ENCODE results near the gene MAPKAP1.

Gene MAPKAP1

GRCh38 chr9:125507226-125507625 lies 199.8 kb downstream of the MAPKAP1 start:
- no peak for DNase-seq

GRCh38 chr9:125505988-125506438 lies 201.0 kb downstream of the MAPKAP1 start:
- no peak for DNase-seq

DNA sequence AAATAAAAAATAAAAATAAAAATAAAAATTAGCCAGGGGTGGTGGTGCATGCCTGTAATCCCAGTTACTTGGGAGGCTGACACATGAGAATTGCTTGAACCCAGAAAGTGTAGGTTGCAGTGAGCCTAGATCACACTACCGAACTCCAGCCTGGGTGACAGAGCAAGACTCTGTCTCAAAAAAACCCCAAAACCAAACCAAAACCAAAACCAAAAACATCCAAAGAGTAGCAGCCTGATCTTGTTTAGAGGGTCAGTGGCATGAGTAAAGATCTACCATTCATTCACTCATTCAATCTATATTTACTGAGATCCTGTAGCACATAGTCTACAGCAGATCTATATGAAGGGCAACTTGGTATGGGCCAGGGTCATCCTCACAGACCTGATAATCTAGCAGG lies 202.4 kb downstream of the MAPKAP1 start:
- no peak for DNase-seq

DNA sequence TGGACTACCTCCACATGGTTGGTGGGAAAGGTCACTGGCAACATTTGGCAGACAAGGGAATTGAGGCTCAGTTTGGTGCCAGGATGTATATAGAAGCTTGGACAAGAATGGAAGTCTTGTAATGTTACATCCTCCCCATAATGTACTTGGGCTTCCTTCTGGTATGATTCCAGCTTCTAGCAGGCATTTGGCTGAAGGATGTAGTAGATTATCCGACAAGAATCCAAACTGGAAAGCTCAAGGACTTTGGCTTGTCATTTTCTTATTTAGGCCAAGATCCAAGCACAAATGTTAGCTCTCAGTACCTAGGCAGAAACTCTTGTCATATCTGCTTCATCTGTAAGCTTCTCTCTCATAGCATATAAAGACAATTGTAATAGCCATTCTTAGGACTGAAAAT lies 209.1 kb downstream of the MAPKAP1 start:
- DNase-seq = no peak

GRCh38 chr9:125497478-125497877 lies 209.5 kb downstream of the MAPKAP1 start:
- DNase-seq = no peak

- DNase-seq = no peak
Measured at GRCh38 chr9:125496313-125496834, 210.6 kb downstream of the MAPKAP1 start.

GRCh38 chr9:125495172-125496119 lies 211.6 kb downstream of the MAPKAP1 start:
- no peak for DNase-seq

GRCh38 chr9:125494653-125494915 lies 212.4 kb downstream of the MAPKAP1 start:
- no peak for DNase-seq

DNA sequence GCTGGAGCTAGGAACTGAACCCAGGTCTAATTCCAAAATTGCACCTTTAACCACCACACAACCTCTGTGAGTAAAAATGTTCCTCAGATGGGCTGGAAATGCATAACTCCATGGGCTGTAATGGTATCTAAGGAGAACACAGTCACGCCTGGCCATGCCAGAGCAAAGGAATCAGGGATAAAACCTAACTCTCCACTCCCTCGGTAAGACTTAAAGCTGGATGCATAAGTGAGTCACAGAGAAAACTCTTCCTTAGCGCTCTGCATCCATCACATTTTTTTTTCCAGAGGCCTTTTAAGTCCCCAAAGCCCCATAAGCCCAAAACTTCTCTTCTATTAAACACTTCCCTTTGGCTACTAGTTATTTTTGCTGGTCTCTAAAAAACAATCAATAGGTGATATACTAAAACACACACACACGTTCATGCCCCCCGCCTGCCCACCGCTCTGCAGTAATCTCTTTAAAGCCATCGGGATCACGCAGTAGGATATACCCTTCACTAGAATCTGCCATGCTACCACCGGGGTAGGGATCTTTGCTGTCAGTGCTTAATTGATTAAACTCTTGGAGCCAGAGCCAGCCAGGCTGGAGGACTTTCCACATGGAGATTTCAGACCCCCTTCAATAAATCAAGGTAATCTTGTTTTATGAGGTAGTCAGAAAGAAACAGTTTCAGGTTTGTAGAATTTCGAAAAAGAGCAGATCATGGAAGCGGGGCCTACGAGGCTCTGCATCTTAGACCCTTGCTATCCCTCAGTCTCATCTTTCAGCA lies 212.9 kb downstream of the MAPKAP1 start:
- DNase-seq = no peak

GRCh38 chr9:125493384-125493783 lies 213.6 kb downstream of the MAPKAP1 start:
- no peak for DNase-seq

- DNase-seq = no peak
Measured at GRCh38 chr9:125492719-125493118, 214.3 kb downstream of the MAPKAP1 start.

- no peak for DNase-seq
Measured at GRCh38 chr9:125487842-125488241, 219.2 kb downstream of the MAPKAP1 start.

DNA sequence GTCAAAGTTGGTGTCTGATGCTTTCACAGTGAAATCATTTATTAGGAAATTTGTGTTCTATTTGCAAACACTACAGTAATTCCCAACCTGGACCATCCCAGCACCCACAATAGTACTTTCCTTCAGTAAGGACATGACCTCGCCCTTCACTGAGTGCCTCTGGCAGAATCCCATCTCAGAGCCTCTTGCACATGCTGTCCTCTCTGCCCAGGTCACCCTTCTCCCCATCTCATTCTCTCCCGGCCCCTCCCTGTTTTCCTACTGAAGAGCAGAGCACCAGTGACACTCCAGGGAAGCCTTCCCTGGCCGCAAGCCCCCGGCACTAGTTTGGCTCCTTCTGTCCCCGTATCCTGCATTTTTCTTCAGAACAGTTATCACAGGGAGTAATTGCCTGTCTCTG lies 220.4 kb downstream of the MAPKAP1 start:
- DNase-seq = no peak

DNA sequence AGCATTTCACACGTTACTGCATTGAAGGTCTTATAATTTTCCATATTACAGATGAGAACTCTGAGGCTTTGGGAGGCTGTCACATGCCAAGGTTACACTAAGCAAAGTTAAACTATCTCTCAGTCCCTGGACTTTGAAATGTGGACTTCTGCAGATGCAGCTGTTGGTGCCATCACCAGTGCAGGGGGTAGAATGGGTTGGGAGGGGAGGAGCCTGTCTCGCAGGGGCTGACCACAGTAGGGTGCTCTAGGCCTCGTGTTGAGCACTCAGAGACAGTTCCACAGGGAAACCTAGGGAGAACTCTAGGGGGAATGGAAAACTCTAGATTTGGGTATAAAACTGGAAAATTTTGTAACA lies 220.9 kb downstream of the MAPKAP1 start:
- DNase-seq = no peak

DNA sequence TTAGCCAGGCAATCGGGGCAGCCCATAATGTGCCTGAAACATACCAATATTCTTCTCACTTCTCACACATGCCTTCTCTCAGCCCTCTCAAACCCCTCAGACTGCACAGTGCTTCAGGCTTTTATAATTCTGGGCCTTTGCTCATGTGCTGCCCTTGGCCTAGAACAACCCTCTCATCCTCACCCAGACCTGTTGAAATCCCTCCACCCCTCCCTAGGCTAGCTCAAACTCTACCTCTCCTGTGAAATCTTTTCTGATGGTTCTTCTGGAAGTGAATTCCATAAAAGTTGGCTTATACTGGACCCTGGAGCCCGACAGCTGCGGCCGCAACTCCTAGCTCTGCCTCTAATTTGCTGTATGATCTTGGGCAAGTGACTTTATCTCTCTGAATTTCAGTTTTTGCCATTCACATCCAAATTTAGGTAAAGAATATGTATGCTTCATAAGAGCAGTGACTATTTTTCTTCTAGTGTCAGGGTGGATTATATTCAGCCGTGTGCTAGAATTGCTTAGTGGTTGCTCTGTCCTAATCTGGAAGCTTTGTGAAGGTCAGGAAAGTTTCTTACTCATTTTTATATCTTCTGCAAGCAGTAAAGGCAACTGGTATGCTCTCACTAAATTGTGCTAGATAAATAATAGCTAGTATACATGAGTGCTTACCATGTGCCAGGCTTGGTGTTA lies 221.4 kb downstream of the MAPKAP1 start:
- DNase-seq = no peak

- DNase-seq = no peak
Measured at GRCh38 chr9:125484350-125485282, 222.4 kb downstream of the MAPKAP1 start.

- no peak for DNase-seq
Measured at GRCh38 chr9:125483697-125484096, 223.3 kb downstream of the MAPKAP1 start.

GRCh38 chr9:125479846-125480615 lies 227.0 kb downstream of the MAPKAP1 start:
- DNase-seq = no peak

GRCh38 chr9:125477089-125477544 lies 229.9 kb downstream of the MAPKAP1 start:
- DNase-seq = no peak

DNA sequence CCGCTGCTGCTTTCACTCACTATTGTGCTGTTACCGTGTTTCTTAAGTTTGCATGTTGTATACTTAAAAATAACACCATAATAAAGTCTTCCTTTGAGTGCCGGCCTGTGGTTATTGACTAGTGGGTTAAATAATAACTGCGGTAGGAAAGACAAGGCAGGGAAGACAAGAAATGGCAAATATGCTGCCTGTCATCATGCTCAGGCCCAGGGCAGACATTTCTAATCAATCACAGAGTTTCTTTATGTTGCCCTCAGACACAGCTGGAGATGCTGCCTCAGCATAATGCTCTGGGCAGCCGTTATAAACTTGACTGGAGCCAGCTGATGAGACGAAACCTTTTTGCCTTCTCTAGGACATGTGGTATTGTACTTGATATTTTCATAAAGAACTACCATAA lies 230.4 kb downstream of the MAPKAP1 start:
- no peak for DNase-seq

DNA sequence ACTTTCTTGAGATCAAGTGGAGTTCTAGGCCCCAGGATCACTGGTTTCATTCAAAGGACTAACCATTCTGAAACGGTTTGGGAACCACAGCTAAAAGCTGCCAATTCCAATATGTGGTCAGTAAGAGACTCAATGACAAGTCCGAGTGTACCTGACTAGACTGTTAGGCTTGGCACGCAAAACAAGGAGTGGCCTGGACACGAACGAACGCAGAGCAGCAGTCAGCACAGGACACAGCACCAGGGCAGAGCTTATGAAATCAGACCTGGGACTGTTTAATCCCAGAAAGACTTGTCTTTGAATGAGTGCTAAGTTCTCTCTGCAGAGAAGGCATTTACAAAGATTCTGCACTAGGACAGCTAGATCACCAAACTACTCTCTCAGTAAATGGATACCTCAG lies 231.6 kb downstream of the MAPKAP1 start:
- no peak for DNase-seq

Data from activated CD4-positive, CD25-positive, alpha-beta regulatory T cell treated with anti-CD3 and anti-CD28 coated beads, Interleukin-2, amount 50 U/mL, for 72 hours (primary cell).